Measurements from ENCODE around the gene PRKCE.

Gene PRKCE

DNA sequence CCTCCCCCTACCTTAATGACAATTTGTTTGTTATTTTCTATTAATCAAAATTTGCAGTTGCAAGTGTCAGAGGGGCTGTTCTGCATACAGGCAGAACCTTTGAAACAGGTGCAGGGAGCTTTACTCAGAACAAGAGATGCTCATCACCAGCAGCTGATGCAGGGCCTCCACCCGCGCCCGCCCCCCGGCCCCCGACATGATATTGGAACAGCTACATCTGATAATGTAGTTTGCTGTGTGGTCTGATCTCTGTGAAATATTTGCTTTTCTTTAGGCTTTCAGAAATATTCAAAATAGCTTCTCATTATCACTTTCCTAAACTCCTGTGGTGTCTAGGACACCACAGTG is 130.0 kb downstream of the PRKCE start:
- DNase-seq (ENCODE audit: low spot score) = no peak

DNA sequence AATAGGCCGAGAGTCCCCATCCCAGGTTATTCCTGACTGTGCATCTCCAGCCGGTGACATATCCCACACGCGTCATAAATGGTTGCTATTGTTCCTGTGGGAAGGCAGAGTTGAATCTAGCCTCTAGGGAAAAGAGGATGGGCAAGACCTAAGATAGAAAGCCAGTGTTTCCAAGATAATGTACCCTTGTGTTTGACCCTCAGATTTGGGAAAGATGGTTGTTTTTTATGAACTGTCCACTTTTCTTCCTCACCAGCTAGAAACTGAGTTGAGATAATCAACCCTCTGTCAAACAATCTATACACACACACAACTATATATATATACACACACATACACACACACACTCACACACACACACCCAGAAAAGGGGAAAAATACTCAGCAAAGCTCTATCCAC is 131.0 kb downstream of the PRKCE start:
- DNase-seq (ENCODE audit: low spot score) = no peak

DNA sequence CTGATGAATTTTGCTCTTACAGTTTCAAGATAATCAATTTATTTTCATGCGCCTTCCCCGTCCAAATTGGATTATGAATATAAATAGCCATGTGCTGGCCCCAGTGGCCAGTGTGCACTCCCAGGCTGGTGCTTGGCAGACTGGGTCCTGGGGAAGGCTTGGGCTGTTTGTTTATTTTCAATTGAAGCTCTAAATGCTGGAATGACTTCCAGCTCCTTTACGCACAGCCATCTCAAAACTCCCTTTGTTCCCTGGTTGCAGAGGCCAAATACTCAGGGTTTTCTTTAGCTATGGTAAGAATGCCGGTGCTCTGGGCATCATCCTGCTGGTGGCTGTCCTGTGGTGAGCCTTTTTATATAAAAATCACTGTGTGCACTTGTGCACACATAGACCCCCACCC is 131.5 kb downstream of the PRKCE start:
- no peak for DNase-seq (ENCODE audit: low spot score)

DNA sequence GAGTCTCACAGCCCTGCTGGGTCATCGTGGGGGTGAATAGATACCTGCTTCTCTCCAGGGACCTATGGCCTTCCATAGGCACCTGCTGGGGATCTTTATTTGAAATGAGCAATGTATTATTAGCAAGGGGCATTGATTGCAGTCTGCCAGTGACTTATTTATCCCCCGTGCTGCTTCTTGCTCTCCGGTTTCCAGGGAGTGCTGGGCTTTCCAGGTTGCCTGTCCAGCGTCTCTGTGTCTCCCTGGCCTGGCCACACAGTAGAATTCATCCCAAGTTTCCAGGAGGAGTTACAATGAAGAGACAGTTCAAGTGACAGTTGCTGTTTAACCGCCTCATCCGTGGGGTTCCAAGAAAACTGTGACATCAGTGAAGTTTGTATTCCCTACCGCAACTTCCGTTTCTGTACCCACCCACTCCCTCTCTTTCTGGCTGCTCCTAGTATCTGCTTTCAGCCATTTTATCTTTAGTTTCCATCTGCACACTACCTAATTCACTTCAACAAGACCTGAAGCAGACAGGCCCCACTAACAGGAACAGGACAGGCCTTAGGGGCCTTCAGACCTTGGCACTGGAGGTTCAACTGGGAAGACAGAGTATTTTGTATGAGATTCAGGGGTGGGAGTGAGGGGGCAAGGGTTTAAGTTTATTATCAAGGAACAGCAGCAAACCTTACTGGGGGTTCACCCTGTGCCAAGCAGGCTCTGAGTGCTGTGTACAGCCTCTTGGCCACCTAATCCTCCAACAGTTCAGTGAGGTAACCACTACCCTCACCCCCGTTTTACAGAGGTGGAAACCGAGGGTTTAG is 134.8 kb downstream of the PRKCE start:
- DNase-seq (ENCODE audit: low spot score) = no peak

DNA sequence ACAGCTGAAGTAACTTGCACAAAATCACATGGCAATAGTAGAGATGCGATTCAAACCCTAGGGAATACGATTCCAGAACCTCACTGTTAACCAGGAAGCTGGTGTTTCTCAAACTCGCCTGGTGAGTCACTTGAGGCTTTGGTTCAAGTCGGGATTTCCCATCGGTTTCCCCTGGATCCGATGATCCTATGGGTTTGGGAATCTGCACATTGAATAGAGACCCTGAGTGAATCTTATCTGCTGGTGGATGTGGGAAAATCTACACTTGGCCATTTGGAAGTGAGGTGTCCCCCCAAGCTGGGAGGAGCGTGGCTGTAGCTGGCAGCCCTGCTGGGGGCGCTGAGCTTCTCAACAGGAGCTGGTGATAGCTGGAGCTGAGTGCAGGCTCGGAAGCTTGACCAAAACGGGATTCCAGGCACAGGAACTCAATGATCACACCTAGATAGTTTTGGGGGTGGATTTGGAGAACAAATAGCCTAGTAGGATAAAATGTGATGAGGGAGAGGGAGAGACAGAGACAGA is 135.4 kb downstream of the PRKCE start:
- DNase-seq (ENCODE audit: low spot score) = no peak

DNA sequence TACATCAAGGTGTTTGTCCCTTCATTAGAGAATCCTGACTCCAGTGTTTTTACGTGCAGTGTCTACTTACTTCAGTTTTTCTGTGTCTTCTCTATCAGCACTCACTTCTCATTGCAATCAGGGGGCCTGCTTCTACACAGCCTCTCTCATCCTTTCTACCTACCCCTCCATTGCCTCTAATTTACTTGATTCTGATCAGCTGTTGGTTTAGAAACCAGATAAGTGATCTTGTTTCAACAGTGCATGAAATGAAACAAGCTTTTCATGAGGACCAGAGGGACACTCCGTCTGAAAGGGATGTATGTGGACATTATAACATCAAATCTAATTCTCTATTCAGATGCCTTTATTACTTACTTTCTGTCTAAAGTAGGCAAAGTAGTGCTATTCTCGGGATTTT is 136.9 kb downstream of the PRKCE start:
- no peak for DNase-seq (ENCODE audit: low spot score)

DNA sequence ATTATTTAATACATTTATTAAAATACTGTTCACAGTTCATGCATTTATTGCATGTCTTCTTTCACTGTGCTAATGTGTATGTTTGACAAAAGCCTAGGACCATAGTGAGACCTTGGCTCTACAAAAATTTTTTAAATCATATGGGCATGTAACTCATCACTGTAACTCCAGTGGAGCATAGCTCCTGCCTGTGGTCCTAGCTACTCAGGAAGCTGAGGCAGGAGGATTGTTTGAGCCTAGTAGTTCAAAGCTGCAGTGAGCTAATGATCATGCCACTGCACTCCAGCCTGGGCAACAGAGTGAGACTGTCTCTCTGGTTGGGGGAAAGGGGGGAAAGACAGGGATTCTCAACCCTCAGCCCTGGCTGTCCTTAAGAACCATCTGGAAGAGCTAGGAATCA is 137.8 kb downstream of the PRKCE start:
- no peak for DNase-seq (ENCODE audit: low spot score)

DNA sequence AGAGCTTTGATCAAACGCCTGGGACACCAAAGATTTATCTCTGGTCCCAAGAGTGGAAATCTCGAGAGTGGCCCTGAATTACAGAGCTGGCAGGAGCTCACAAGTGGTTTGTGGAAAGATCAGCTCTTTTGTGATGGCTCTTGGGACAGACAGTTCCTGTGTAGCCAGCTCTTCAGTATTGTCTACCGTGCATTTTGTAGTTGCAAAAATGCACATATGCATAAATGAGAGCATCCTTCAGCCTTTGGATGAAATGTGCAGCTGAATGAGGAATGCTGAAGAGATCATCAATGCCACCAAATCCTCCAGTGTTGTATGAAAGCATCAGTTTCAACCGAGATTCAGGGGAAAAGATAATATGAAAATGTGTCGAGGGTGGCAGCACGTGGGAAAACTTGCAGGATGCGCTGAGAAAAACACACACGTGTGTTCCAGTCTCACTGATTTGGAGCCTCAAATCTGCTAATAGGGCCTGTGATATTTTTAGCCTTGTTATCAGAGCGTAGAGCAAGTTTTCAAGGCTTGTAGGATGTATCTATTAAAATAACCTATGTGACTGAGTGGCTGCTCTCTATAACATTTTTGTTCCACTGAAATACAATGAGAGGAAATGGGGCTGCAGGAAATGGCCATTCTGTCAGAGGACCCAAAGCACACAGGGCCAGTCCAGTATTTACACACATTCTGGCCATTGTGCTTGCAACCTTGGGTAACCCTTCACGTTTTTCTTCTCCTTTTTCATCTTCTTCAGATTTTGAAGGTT is 138.7 kb downstream of the PRKCE start:
- no peak for DNase-seq (ENCODE audit: low spot score)

DNA sequence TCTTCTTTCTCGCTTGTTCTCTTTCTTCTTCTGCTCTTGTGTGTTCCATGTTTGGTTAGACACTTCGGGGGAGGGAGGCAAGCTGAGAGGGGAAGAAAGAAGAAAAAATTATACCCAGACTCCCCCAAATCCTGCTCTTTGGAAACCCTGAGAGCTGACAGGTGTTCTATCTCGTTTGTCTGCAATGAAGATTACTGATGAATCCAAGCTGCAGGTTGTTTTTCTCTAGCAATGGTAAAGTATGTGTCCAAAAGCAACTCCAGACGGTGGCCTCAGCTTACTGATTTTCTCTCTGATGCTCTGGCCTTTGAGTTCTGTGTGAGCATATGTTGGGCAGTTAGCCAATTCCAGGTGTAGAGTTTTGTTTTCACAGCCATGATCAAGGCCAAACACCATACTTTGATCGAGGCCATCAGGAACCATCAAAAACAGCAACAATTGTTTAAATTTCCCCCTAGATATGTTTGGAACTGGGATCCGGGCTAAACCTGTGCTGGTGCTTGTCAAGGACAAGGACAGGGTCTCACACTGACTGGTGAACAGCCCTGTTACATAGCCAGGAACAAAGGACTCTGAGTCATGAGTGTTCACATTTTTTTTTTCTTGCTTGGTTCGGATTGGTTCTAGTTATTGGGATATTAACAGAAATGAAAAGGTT is 142.0 kb downstream of the PRKCE start:
- no peak for DNase-seq (ENCODE audit: low spot score)

DNA sequence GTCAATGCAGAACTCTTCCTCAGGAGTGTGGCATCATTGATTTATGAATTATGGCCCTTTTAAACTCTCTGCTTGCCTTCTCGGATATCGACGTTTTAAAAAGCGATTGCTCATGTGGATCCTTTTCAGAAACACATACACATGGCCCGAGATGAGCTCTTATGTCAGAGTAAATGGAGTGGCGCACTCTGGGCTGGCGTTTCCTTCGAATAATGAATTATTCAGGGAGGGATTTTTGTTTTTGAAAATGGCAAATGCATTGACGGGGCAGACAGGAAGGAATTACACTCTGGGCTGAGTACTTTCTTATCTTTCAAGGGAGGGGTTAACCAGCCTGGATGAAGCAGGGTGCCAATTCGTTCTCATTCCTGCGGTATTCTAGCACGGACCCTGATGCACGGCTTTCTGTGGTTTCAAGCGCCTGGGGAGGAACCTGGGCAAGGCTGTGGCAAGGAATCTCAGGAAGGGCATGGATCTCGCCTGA is 142.7 kb downstream of the PRKCE start:
- DNase-seq (ENCODE audit: low spot score) = no peak

DNA sequence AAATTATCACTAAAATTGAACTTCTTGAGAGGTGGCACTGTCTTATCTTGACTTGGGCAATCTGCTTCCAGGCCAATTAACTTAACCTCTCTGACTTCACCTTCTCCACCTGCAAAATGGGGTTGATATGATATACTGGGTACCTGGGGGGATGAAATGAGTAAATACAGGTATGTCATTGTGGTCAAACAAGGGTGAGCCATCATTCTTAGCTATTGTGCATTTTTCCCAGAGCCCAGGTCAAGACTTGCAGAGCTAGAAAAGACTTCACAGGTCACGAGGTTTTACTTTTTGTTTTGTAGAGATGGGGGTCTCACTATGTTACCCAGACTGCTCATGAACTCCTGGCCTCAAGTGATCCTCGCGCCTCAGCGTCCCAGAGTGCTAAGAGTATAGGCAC is 145.0 kb downstream of the PRKCE start:
- DNase-seq (ENCODE audit: low spot score) = no peak

DNA sequence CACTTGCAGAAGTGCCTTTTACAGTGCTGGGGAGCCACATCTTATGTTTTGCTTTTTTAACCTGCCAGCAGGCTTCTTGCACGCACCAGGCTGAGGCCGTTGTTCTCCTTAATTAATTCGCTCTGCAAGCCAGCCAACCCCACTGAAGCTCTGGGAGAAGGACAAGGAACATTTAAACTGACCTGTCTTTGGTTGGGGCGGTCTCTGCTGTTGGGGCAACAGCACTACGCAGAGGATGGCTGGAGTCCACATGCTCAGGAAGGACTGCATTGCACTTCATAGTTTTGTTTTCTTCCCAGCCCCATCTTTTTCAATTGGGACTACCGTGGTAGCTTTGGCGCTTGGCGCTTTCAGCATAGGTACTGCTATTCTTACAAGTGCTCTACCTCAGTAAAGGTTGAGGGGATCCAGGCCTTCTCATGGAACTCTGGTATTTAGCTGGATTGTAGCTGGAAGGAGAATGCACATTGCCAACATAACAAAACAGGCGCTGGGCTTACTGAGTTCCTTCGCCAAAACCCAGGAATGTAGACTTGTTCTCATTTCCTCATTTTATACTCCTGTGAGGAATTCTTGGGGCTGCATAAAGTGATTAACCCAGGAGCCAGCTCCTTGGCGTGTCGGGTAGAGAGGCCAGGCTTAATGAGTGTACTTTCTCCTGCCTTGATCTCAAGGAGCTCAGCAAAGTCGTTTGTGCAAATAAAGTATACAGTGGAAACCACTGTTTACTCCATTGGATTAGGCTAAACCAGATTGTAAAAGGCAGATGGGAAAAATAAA is 146.2 kb downstream of the PRKCE start:
- no peak for DNase-seq (ENCODE audit: low spot score)

DNA sequence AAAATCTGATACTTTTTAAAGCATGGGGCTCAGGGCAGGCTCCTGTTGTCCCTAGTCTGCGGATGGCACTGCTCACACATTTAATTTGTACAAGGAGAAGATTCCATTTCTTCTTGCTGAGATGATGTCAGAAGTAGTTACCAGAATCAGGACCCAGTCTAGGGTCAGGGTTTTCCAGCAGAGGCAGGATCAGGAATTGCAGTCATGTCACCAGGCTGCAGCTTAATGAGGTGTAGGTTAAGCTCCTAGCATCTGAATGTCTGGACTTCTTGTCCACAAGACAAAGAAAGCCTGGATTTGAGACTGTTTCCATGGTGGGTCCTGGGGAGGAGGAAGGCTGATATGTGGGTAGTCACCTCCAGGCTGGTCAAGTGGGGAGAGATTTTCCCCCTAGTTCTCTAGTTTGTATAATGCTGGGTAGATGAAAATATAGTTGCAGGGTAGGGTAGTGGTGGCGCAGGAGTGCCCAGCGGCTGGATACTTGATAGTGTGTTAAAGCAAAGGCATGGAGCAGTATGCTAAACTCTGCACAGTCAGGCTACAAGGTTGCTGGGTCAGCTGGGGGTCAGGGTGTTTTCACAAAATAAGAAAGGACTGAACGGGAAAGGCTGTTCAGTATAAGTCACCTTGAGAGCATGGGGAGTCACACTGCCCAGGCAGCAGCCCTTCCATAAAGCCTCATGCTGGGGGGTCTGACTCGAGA is 148.4 kb downstream of the PRKCE start:
- DNase-seq (ENCODE audit: low spot score) = no peak

DNA sequence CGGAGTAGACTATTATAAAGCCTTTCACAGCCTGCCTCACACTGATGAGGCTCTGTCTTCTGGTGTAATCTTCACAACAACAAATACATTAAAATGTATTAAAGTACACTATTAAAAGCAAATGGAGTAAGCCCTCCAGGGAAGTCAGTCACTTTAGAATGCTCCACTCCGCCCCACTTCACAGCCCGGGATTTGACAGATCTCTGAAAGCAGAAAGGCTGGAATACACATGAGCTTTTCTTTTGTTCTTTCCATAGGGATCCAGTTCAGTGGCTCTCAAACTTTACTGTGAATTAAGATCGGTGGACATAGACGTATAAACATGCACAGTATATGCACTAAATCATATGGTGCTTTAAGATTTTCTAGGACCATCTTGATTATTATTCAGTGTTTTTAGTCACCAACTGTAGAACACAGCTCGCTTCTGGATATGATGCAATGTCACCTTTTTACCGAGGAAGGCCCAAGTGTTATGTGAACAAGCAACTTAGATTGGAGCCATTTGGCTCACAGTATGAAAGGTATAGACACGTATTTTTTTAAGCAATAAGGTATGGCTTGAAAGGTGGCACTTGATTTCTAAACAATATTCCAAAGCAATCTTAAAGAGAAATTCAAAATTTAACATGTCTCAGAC is 151.1 kb downstream of the PRKCE start:
- no peak for DNase-seq (ENCODE audit: low spot score)

DNA sequence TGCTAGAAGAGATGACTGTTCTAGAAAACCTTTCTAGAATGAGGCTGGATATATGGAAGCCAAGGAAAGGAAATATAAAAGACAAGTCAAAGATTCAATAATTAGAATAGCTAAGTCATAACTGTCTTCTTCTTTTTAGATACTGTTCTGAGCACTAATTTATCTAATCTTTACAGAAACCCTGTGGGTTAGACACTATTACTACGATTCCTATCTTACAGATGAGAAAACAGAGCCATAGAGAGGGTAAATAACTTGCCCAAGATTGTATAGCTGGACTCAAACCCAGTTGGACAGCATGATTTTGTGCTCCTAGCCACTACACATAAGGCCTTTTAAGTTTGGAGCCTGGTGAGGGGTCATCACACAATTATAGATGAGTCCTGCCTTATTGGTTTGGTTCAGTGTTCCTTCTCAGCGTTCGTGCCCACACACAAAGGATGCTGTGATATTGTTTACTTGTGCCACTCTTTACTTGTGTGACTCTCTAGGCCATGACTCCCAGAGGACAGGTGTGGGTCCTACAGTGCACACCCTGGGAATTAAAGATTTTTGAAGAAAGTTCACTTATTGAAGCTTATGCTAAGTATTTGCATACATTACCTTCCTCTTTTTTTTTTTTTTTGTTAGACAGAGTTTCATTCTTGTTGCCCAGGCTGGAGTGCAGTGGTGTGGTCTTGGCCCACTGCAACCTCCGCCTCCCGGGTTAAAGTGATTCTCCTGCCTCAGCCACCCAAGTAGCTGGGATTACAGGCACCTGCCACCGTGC is 153.7 kb downstream of the PRKCE start:
- DNase-seq (ENCODE audit: low spot score) = no peak

DNA sequence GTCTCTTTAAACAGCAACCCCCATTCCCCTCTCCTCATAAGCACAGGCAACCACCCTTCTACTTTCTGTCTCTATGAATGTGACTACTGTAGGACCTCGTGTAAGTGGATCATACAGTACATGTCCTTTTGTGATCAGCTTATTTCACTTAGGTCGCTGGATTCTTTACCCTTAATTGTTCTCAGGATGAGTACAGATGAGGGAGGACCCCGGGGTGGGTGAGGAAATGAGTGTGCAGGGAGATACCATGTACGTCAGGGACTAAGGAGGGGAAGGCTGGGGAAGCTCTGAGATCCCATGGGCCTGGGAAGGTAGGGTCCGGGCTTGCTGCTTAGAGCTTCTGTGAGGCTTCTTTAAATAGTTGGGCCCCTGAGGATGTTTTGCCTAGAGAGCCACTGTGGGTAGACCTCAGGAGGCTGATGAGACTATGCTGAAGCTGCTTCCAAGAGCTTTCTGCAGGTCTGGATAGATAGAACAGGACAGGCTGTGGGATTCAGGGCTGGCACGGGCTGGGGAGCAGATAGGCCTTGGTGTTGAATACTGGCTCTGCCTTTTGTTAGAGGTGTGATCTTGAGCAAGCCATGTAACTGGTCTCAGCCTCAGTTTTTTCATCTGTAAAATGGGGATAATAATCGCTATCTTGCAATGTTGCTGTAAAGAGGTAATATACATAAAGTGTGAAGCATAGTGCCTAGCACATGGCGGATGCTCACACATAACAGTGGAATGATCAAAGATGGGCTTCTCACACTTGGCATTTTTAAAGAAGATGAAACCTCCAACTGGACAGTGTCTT is 155.3 kb downstream of the PRKCE start:
- DNase-seq (ENCODE audit: low spot score) = no peak

DNA sequence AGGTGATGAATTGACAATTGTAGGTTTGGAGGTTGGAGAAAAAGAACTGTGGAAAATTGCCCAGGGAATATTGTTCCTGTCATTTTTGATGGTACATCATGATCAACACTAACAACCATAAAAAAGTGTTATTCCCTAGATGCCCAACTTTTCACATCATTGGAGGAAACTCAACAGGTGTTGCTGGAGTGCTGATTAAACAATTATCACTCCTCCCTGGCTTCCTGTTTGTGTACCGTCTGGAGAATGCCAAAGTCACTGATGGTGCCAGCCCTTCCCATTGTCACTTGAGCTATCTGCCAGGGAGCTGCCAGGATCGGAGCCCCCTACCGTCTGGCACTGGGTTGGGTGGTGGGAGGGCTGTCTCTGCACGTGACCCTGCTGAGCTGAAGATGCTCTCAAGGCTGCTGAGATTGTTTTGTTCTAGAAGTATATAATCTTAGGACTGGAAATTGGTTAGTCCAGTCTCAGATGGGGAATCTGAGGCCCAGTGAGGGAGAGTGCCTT is 156.9 kb downstream of the PRKCE start:
- DNase-seq (ENCODE audit: low spot score) = no peak

DNA sequence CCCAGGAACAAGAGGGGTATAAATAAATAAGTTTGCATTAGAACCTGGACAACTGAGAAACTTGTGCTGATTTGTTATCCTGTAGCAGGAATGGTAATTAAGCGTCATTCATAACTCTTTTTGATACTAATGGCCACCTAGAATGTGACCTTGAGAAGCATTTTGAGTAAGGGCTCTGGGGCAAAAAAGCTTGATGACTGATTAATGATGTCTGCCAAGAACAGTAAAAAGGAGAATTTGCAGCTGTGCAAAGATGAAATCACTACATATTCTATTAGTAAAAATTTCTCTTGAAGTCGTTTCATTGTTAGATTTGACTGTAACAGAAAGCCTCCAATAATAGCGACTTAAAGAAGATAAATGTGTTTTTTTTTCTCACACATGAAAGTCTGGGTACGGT is 157.7 kb downstream of the PRKCE start:
- DNase-seq (ENCODE audit: low spot score) = no peak

DNA sequence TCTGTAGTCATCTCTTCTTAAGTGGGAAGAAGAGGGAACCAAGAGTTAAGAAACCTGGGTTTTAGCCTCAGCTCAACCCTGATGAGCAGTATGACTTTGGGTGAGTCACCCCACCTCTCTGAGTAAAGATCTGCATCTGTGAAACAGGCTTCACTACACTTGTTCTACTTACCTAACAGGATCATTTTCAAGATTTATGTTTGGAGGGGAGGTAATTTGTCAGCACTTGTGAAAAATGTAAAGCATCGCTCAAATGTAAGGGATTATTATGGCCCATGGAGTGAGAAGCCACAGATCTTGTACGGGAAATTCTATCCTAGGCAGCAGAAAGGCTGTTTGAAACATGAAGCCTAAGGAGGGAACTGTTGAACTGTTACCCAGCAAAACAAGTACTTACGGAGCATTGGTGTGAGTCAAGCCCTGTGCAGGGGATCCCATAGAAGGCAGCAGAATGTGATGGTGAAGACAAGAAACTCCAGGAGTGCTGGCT is 160.6 kb downstream of the PRKCE start:
- no peak for DNase-seq (ENCODE audit: low spot score)

Data from germinal center (tissue), 1 donor.